ENCODE data around the gene MYO1A. TPM values are rescaled to one million over a fixed set of nuclear protein-coding genes. Genes with fewer than 3 reads are reported as not detected.

The MYO1A gene
- total and polyA plus RNA-seq, 2 donors (not counting 1 experiment from before 2014, with no cell fraction given), result 0.55 to 1.3 TPM

- Histone ChIP-seq H3K4me2 (replicated peaks; ENCODE audit: low read depth, low read length, poor library complexity, severe bottlenecking) (no peak overlapping the region), H3K36me3 (replicated peaks in 1 of 2; ENCODE audit: control extremely low read depth in 1 of 2, control insufficient read depth in 1 of 2, extremely low read depth in 1 of 2, insufficient read depth in 2 of 2, low read length in 1 of 2) (peaks cover 2 to 69% of the 10 kb centered on the region in 2 experiments), H3K27me3 (replicated peaks in 1 of 4; ENCODE audit: control extremely low read depth in 1 of 4, control insufficient read depth in 3 of 4, insufficient read depth in 4 of 4, low read length in 3 of 4) (no peaks in the 10 kb centered on the region), H3K4me3 (ENCODE audit: control extremely low read depth in 1 of 5, extremely low read depth in 1 of 5, insufficient read depth in 1 of 5, low read depth in 2 of 5, low read length in 4 of 5) (no peak overlapping the region), H3K9ac (ENCODE audit: low read length) (no peak overlapping the region), H3K27ac (ENCODE audit: low read length in 2 of 2) (peak overlapping the region in 1 of 2 donors; percentile 7), H2AFZ (ENCODE audit: insufficient read depth, low read depth, low read length, poor library complexity, severe bottlenecking) (no peak overlapping the region), H3K9me3 (ENCODE audit: control extremely low read depth in 1 of 3, control insufficient read depth in 2 of 3, insufficient read depth in 1 of 3, low read length in 2 of 3) (no peaks in the 10 kb centered on the region), H3K4me1 (ENCODE audit: control insufficient read depth in 2 of 2, insufficient read depth in 2 of 2, low read length in 2 of 2) (peaks cover 19 to 23% of the 10 kb centered on the region in 2 donors), H4K20me1 (ENCODE audit: control insufficient read depth, insufficient read depth, low read length, poor library complexity, severe bottlenecking) (peaks cover 41% of the 10 kb centered on the region), H3K79me2 (ENCODE audit: control insufficient read depth, insufficient read depth, low read length) (peaks cover 15% of the 10 kb centered on the region)
- ChIA-PET CTCF (interaction anchor here (0.6 to 18.5 kb wide), 5 partner anchors 9 to 404 kb away, joined by 3 to 406 read pairs (median 4); partner anchors contain the start of genes NEMP1 and STAT6), POLR2A (interaction anchor here (0.7 to 2.4 kb wide), 6 partner anchors 9 to 15 kb away, joined by 3 to 10 read pairs (median 5); partner anchors contain the start of genes NAB2 and STAT6)
- TF ChIP-seq EZH2 (IDR thresholded peaks at IDR 0.05; ENCODE audit: borderline replicate concordance, insufficient read depth, low read depth, low read length, poor library complexity, severe bottlenecking), result no peak
- TF ChIP-seq CTCF (IDR thresholded peaks at IDR 0.05), result no peak
- DNase-seq (no peak), ATAC-seq (ENCODE audit: low read depth) (no peak)
- intact Hi-C loops (cut with micrococcal nuclease), result no loop called here
- no peak overlapping the region for H3K4me3 Mint-ChIP-seq
- WGBS (ENCODE audit: insufficient coverage), result 93% methylated on average over 6 of the region's 8 CpGs
- peaks cover 48% of the 10 kb centered on the region for H3K4me1 Mint-ChIP-seq
- H3K9me3 Mint-ChIP-seq (ENCODE audit: insufficient read depth), result no peaks in the 10 kb centered on the region
- H3K27me3 Mint-ChIP-seq, result no peaks in the 10 kb centered on the region
- H3K27ac Mint-ChIP-seq, result peak overlapping the region; percentile 59
Observed at GRCh38 chr12:57096748-57097553, 47.0 kb upstream of the MYO1A start.

All from B cell (primary cell).